HG03378 (cell line): Measurements from ENCODE around the gene TRAPPC2B.

Experiments
- ATAC-seq: cut with Tn5 transposase; IDR thresholded peaks from one replicate; pipeline ENCODE4 v1.9.1; 2021; ENCODE audit warnings: mild to moderate bottlenecking, moderate library complexity; ENCODE audit not compliant: unreplicated experiment

TRAPPC2B gene

GRCh38 chr19:57362997-57363687 is at the start of gene TRAPPC2B, which contains the start of gene ZNF547:
TSS of gene TRAPPC2B (plus strand) at chr19:57363551. CDS start at chr19:57364834, 1,283 bp downstream.
TSS of gene ZNF547 (plus strand) at chr19:57363551. CDS start at chr19:57368556, 5,005 bp downstream.
- ATAC-seq: peak; percentile 92

- no peak for ATAC-seq
These were observed 49.2 kb upstream of the TRAPPC2B start for GRCh38 chr19:57314146-57314545.

- ATAC-seq: no peak
These were observed 45.8 kb upstream of the TRAPPC2B start for GRCh38 chr19:57317503-57317902.

GRCh38 chr19:57319869-57320179 is 43.5 kb upstream of the TRAPPC2B start:
- ATAC-seq: peak; percentile 25

GRCh38 chr19:57320180-57321084 is 42.9 kb upstream of the TRAPPC2B start, which contains the start of gene ZNF543:
TSS of gene ZNF543 (plus strand) at chr19:57320472. CDS start at chr19:57320854, 382 bp downstream.
- ATAC-seq: peak; percentile 83

DNA sequence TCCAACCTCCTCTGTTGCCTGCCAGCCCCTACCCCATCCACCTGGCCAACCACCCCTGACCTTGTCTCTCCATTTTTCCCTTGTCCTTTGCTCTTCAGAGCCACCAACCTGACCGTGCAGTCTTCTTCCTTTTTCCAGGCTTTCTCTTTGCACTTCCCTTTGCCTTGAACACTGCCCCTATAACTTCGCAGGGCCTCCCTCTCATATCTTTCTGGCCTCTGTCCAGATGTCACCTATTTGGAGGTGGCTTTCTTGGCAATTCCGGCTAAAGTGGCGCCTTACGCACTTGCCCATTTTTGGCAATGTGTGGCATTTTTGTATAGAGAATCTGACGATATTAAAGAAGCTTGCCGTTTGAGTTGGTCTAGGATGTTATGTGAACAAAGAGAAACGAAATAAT is 42.2 kb upstream of the TRAPPC2B start:
- ATAC-seq: no peak

GRCh38 chr19:57321751-57322150 is 41.6 kb upstream of the TRAPPC2B start:
- no peak for ATAC-seq

DNA sequence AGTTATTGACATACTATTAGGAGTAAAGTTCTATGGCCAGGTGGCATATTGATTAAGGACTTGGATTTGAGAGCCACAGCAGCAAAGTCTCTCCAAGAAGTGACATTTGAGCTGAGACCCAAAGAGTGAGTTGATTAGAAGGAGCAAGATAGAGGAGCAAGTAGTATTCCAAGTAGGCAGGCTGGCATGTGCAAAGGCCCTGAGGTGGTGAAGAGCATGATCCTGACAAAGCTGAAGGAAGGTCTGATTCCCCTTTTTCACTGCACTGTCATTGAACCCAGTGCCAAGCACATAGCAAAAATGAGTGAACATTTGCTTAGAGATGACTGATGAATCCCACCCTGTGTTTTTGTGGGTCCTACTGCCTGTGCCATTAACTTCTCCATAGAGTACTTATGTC is 38.4 kb upstream of the TRAPPC2B start:
- ATAC-seq: no peak

DNA sequence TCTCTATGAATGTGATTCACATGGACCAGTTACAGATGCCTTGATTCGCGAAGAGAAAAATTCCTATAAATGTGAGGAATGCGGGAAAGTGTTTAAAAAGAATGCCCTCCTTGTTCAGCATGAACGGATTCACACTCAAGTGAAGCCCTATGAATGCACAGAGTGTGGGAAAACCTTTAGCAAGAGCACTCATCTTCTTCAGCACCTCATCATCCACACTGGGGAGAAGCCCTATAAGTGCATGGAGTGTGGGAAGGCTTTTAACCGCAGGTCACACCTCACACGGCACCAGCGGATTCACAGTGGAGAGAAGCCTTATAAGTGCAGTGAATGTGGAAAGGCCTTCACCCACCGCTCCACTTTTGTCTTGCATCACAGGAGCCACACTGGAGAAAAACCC is 35.4 kb upstream of the TRAPPC2B start:
- no peak for ATAC-seq

- ATAC-seq: no peak
These were observed 29.2 kb upstream of the TRAPPC2B start for GRCh38 chr19:57334191-57334590.

GRCh38 chr19:57338877-57339276 is 24.5 kb upstream of the TRAPPC2B start:
- ATAC-seq: no peak

- ATAC-seq: no peak
These were observed 20.8 kb upstream of the TRAPPC2B start for GRCh38 chr19:57342582-57342981.

DNA sequence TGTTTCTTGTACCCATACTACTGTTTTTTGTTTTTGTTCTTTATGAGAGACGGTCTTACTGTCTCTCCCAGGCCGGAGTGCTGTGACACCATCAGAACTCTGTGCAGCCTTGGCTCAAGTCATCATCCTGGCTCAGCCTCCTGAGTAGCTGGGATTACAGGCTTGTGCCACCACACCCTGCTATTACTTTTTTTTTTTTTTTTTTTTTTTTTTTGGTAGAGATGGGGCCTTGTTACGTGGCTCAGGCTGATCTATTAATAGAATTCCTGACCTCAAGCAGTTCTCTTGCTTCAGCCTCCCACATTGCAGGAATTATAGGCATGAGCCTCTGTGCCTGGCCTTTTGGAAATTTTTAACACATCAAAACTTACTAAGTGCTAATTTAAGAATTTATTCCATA is 15.2 kb upstream of the TRAPPC2B start:
- no peak for ATAC-seq

- peak; percentile 91 for ATAC-seq
These were observed 12.2 kb upstream of the TRAPPC2B start, which contains the start of gene ZNF304 for GRCh38 chr19:57350877-57351805. TSS of gene ZNF304 (plus strand) at chr19:57351271. CDS start at chr19:57351665, 394 bp downstream.

DNA sequence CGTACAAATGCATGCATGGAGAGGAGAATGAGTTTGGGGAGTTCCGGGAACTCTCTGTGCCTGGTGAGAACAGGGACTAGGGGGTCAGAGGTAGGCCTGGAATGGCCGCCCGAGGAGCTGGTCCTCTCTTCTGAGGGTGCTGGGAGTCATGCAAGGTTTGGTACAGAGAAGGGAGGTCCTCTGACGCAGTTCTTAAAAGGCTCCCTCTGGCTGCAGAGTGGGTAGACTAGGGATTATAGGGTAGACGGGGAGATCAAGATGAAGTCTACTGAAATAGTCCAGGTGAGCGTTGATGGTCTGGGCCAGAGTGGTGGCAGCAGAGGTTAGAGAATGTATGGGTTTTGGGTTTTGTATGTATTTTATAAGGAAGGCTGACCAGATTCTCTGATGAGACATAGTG is 11.5 kb upstream of the TRAPPC2B start:
- no peak for ATAC-seq

GRCh38 chr19:57355916-57356315 is 7.4 kb upstream of the TRAPPC2B start:
- no peak for ATAC-seq

- ATAC-seq: no peak
These were observed 5.9 kb upstream of the TRAPPC2B start for GRCh38 chr19:57357406-57357805.

- ATAC-seq: no peak
These were observed 4.1 kb upstream of the TRAPPC2B start for GRCh38 chr19:57359300-57359699.

GRCh38 chr19:57362419-57362818 is 932 bp upstream of the TRAPPC2B start:
- no peak for ATAC-seq

DNA sequence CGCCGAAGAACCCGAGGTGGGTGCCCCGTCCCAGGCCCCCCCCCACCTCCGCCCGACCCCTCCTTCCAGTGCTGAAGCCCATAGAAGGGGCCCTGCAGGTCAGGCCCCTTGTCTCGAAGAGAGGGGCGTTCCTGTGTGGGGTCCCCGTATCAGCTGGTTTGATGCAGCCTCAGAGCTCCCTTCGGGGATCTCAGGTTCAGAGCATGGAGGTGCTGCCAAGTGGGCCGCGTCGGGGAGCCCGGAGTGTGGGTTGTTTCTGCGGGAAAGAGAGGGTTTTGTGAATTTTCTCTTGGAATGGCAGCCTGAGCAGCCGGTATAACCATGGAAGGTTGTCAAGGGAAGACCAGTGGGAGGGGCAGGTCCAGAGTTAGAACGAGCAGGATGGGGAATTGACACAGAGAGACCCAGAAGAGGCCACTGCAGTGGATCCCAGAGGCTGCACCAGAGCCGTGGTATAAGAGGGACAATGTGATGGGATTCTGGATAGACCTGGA is 384 bp downstream of the TRAPPC2B start:
- ATAC-seq: peak; percentile 2

- ATAC-seq: no peak
These were observed 3.4 kb downstream of the TRAPPC2B start for GRCh38 chr19:57366776-57367175.
